ENCODE results near the gene PTCHD1. TPM values are rescaled to one million over a fixed set of nuclear protein-coding genes. Genes with fewer than 3 reads are reported as not detected.
A peak's percentile ranks its signal among the peaks of the same experiment; 100 is the strongest.

PTCHD1 gene
- total and polyA plus RNA-seq, 4 donors = under 0.01 to 0.02 (median under 0.01) TPM; not detected in 1

GRCh38 chrX:23317799-23318724 is 16.6 kb upstream of the PTCHD1 start:
- DNase-seq (ENCODE audit: low spot score) = peak; percentile 38
- Histone ChIP-seq H3K36me3 (ENCODE audit: control insufficient read depth in 4 of 4, insufficient read depth in 3 of 4, low read depth in 1 of 4, low read length in 3 of 4) (no peaks in the 10 kb centered on the region), H3K27ac (ENCODE audit: low read depth in 1 of 2, low read length in 2 of 2) (no peak overlapping the region), H3K27me3 (ENCODE audit: control insufficient read depth in 4 of 4, insufficient read depth in 4 of 4, low read length in 3 of 4) (no peaks in the 10 kb centered on the region), H3K4me3 (ENCODE audit: low read depth in 1 of 3, low read length in 3 of 3) (no peak overlapping the region), H3K9ac (ENCODE audit: low read depth in 1 of 2, low read length in 2 of 2) (no peak overlapping the region), H3K9me3 (ENCODE audit: control insufficient read depth in 4 of 4, low read length in 3 of 4) (no peaks in the 10 kb centered on the region), H3K4me1 (ENCODE audit: control insufficient read depth in 4 of 4, insufficient read depth in 4 of 4, low read length in 3 of 4) (no peaks in the 10 kb centered on the region)
- peak; percentile 43 for TF ChIP-seq CTCF (IDR thresholded peaks at IDR 0.05; ENCODE audit: low read depth, low read length, missing input control)
- no peak for TF ChIP-seq TAF1 (conservative IDR thresholded peaks at IDR 0.05)
- TF ChIP-seq GABPA (IDR thresholded peaks at IDR 0.05 in 1 of 2, conservative IDR thresholded peaks at IDR 0.05 in 1 of 2) = no peak
- TF ChIP-seq RXRA (IDR thresholded peaks at IDR 0.05) = no peak
- TF ChIP-seq EGR1 (IDR thresholded peaks at IDR 0.05; ENCODE audit: low read depth in 2 of 2) = no peak
- peak; percentile 7 to 69 for TF ChIP-seq RAD21 (IDR thresholded peaks at IDR 0.05)
- TF ChIP-seq FOXA1 (IDR thresholded peaks at IDR 0.05) = no peak
- no peak for TF ChIP-seq HNF4G (IDR thresholded peaks at IDR 0.05)
- no peak for TF ChIP-seq REST (IDR thresholded peaks at IDR 0.05)
- no peak for TF ChIP-seq SP1 (IDR thresholded peaks at IDR 0.05)
- no peak for TF ChIP-seq ATF3 (IDR thresholded peaks at IDR 0.05)
- 56% methylated on average over 11 of the region's 11 CpGs for WGBS

GRCh38 chrX:23327104-23327503 is 7.5 kb upstream of the PTCHD1 start:
- no peak overlapping the region for H3K9ac ChIP-seq (ENCODE audit: low read depth in 1 of 2, low read length in 2 of 2)
- no peak overlapping the region for H3K27ac ChIP-seq (ENCODE audit: low read depth in 1 of 2, low read length in 2 of 2)
- peaks cover 0 to 2% (median under 1%) of the 10 kb centered on the region in 4 donors for H3K4me1 ChIP-seq (ENCODE audit: control insufficient read depth in 4 of 4, insufficient read depth in 4 of 4, low read length in 3 of 4)
- no peaks in the 10 kb centered on the region for H3K36me3 ChIP-seq (ENCODE audit: control insufficient read depth in 4 of 4, insufficient read depth in 3 of 4, low read depth in 1 of 4, low read length in 3 of 4)
- no peaks in the 10 kb centered on the region for H3K9me3 ChIP-seq (ENCODE audit: control insufficient read depth in 4 of 4, low read length in 3 of 4)
- no peaks in the 10 kb centered on the region for H3K27me3 ChIP-seq (ENCODE audit: control insufficient read depth in 4 of 4, insufficient read depth in 4 of 4, low read length in 3 of 4)
- DNase-seq (ENCODE audit: low spot score) = no peak
- no peak overlapping the region for H3K4me3 ChIP-seq (ENCODE audit: low read depth in 1 of 3, low read length in 3 of 3)
- 68% methylated on average over 2 of the region's 2 CpGs for WGBS
- no peak for TF ChIP-seq REST (IDR thresholded peaks at IDR 0.05)
- TF ChIP-seq NR2F2 (IDR thresholded peaks at IDR 0.05) = no peak
- TF ChIP-seq CTCF (IDR thresholded peaks at IDR 0.05; ENCODE audit: low read depth, low read length, missing input control) = no peak
- no peak for TF ChIP-seq FOXA2 (IDR thresholded peaks at IDR 0.05)
- no peak for TF ChIP-seq MAX (IDR thresholded peaks at IDR 0.05)
- TF ChIP-seq FOXA1 (IDR thresholded peaks at IDR 0.05) = no peak
- TF ChIP-seq JUND (IDR thresholded peaks at IDR 0.05) = no peak
- no peak for TF ChIP-seq RAD21 (IDR thresholded peaks at IDR 0.05)
- no peak for TF ChIP-seq ATF3 (IDR thresholded peaks at IDR 0.05)
